IPS-18c (cell line): ENCODE measurements around the gene ASL.
A peak's percentile ranks its signal among the peaks of the same experiment; 100 is the strongest.
"Not testable (repeated sequence)": the region's sequence is repeated elsewhere in the genome, so short reads cannot be mapped to it uniquely, and the experiment has no call there.

Source experiments
- H3K4me3 ChIP-seq: 2 replicates; pipeline ENCODE4 v1.7.0; 2013; ENCODE audit warnings: low read depth, mild to moderate bottlenecking, low read length, moderate library complexity; ENCODE audit not compliant: insufficient read depth
- H3K9me3 ChIP-seq: one replicate; pipeline ENCODE4 v1.6.1; 2013; ENCODE audit warnings: mild to moderate bottlenecking, low read length, moderate library complexity; ENCODE audit not compliant: control insufficient read depth, insufficient read depth

Gene ASL

DNA sequence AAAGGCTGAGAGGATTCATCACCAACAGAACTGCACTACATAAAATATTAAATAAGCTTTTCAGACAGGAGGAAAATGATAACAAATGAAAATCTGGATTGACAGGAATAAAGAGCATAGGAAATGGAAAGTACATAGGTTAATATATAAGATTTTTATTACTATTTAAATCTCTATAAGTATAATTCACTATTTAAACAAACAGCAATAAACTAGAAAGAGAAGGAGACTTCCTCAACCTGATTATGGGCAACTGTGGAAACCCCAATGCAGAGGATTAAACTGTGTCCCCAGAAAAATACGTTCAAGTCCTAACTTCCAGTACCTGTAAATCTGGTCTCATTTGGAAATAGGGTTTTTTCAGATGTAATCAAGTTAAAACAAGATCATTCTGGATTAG, 14.8 kb upstream of the ASL start:
- Histone ChIP-seq H3K4me3 (no peak overlapping the region), H3K9me3 (no peaks in the 10 kb centered on the region)

DNA sequence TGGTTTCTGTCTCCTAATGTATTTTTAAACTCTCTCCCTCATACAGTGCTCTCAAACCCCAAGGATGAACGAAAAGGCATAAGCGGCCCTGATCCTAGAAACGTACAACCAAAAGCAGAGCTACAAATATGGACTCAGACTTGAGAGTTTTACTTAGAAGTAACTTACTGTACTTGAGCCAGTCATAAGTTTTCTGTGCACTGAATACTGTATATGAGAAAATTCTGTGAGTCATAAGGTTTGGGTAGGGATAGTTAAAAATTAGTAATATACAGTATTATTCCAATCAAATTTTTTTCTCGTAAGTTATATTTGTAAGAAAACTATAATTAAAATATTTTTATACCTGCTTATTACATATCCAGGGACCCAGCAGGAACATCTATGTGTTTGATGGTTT, 5.9 kb upstream of the ASL start:
- no peak overlapping the region for H3K4me3 ChIP-seq
- no peaks in the 10 kb centered on the region for H3K9me3 ChIP-seq

DNA sequence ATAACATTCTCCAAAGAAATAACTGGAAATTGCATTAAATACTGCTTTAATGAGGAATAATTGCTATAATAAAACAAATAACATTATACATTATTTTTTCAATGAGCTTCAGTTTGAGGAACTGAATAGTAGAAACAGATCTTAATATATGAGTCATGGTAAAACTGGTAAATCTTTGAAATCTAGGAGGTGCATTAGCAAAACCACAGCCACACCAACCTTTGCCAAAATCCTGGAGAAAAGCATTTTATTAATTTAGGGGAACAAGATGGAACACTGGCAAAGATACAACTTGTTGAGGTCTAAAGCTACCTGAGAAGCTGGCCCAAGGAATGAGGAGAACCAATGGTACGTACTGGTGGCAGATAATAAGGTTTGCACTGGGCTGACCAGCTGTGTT, 5.4 kb upstream of the ASL start:
- no peaks in the 10 kb centered on the region for H3K9me3 ChIP-seq
- H3K4me3 ChIP-seq: no peak overlapping the region

DNA sequence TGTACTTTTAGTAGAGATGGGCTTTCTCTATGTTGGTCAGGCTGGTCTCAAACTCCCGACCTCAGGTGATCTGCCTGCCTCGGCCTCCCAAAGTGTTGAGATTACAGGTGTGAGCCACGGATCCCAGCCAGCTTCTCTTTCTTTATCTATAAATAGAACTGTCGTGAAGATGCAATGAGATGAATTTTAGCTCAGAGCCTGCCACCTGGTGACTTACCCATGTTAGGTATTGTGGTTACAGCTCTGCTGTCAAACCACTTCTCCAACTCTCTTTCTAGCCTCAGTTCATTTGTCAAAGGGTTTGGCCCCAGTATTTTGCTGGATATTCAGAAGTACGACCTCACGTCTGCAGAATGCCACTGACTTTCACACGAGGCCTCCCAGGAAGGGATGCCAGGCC, 3.4 kb upstream of the ASL start:
- not testable (repeated sequence) for H3K9me3 ChIP-seq, H3K4me3 ChIP-seq

DNA sequence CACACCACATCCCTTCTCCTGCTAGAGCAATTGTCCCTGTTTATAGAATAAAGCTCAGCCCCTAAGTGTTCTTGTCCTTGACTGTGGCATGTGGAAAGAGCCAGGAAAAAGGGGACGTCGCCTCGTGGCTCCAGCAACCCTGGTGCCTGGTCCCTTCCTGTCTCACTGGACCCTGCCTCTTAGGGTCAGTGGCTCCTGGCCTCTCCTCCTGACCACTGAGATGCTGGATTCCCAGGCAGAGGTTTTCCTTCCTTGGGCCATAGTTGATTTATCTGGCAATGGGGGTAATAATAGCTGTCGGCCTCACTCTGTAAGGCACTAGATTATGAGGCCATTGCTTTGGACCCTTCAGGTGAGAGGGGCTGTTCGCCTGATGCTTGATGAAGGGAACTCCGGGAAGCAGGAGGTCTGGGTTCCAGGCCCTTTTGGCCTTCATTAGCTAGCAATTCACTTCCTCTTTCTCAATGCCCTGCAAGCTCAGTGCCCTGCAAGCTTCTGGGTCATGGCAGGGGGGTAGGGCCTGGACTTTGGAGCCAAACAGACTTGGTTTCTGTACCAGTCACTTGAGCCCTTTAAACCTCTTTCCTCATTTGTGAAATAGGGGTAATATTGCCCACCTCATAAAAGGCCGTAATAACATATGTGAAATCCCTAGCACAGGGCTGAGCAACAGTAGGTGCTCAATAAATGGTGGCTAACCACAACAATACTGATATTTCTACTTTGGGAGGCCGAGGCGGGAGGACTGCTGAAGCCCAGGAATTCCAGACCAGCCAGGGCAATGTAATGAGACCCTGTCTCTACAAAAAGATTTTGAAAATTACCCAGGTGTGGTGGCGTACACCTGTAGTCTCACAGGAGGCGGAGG, 1.1 kb downstream of the ASL start:
- peak overlapping the region; percentile 94 for H3K4me3 ChIP-seq
- H3K9me3 ChIP-seq: no peaks in the 10 kb centered on the region

DNA sequence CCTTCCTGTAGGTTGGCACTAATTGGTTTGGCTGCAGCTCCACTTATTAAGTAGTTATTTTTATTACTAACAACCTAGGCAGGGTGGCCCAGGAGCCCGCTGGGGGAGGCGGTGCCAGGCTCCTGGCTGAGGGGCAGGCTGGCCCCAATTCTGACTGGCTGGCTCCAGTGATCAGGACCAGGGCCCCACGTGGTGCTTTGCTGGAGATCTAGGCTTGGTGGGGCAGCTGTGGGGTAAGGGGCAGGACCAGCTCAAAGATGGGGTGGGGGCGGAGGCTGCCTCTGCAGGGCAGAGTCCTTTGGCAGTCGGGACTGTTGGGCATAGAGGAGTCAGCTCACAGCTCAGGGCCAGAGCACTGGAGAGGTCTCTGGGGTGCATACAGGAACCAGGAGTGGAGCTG, 2.4 kb downstream of the ASL start:
- Histone ChIP-seq H3K9me3 (no peaks in the 10 kb centered on the region), H3K4me3 (no peak overlapping the region)

DNA sequence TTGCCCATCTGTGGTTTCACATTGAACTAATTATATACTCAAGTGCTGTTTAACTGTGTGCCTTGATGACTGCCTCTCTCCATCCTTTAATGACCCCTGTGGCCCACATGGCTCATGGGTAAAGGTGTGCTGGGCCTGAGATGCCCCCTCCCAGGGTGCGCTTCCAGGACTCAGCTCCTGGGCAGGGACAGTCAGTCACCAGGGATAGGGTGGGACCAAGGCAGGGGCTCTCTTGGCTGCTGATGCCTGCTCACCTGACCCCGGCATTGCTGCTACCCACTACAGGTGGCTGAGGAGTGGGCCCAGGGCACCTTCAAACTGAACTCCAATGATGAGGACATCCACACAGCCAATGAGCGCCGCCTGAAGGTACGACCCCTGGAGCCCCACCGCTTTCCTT, 6.5 kb downstream of the ASL start:
- Histone ChIP-seq H3K4me3 (no peak overlapping the region), H3K9me3 (no peaks in the 10 kb centered on the region)

DNA sequence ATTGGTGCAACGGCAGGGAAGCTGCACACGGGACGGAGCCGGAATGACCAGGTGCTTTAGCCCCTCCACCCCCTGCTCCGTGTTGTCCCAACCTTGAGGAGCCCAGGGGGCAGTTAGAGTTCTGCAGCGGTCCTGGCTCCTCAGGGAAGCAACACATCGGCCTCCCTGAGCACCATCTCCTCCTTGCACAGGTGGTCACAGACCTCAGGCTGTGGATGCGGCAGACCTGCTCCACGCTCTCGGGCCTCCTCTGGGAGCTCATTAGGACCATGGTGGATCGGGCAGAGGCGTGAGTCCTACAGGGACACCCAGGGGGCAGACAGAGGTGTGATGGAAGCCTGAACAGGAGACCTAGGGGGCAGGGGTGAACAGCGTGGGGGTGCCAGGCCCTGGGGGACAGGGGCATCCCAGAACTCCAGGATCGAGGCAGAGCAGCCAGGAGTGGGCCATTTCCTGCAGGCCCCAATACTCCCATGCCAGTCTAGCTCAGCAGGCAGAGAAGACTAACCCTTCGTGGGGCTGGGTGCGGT, 7.3 kb downstream of the ASL start:
- no peaks in the 10 kb centered on the region for H3K9me3 ChIP-seq
- H3K4me3 ChIP-seq: no peak overlapping the region

DNA sequence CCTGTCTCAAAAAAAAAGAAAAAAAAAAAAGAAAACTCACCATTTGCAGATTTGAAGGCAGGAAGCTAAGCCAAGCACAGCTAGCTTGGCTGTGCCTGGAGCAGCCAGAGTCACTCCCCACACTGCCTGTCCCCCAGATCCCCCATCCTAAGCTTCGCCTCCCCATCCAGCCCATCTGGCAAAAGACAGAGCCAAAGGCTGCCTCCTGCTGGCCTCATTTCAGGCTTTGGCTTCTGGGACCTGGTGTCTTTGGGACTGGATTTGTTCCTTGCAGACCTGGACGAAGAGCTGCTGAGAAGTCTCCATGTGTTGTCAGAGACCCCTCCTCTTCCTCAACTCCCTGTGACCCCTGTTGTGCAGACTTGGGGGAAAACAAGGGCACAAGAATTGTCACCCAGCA, 8.1 kb downstream of the ASL start:
- no peaks in the 10 kb centered on the region for H3K9me3 ChIP-seq
- H3K4me3 ChIP-seq: no peak overlapping the region

DNA sequence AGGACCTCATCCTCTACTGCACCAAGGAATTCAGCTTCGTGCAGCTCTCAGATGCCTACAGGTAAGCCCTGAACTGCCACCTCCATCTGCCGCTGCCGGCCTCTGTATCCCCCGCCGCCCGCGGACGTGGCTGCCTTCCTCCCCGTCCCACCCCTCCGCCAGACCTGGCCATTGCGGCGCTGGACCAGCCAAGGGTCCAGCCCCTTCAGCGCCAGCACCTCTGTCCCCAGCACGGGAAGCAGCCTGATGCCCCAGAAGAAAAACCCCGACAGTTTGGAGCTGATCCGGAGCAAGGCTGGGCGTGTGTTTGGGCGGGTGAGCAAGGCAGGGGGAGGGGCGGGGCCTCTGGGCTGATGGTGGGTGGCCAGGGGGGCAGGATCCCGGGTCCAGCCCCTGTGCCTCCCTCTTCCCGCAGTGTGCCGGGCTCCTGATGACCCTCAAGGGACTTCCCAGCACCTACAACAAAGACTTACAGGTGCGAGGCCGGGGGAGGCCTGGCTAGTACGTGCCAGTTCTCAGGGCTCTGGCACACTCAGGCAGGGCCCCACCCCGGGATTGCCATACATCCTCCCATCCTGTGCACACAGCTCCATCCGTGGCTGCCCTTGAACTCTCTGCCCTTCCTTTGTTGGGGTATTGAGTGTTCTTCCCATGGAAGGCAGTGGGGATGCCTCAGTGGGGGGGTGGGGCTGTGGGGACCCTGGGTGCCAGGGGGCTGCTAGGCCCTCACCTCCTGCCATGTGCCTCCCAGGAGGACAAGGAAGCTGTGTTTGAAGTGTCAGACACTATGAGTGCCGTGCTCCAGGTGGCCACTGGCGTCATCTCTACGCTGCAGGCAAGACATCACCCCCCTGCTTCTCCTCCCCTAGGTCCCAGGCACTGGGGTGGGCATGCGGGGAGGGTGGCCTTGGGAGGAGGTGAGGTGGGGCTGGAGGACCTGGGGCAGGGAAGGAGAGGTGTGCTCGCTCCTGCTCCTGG, 13.5 kb downstream of the ASL start:
- no peak overlapping the region for H3K4me3 ChIP-seq
- no peaks in the 10 kb centered on the region for H3K9me3 ChIP-seq

DNA sequence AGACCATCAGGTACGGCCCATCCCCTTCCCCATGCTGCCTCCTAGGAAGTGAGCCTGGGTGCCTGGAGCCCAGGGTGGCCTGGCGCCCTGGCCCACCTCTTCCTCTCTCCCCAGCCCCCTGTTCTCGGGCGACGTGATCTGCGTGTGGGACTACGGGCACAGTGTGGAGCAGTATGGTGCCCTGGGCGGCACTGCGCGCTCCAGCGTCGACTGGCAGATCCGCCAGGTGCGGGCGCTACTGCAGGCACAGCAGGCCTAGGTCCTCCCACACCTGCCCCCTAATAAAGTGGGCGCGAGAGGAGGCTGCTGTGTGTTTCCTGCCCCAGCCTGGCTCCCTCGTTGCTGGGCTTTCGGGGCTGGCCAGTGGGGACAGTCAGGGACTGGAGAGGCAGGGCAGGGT, 17.0 kb downstream of the ASL start:
- no peaks in the 10 kb centered on the region for H3K9me3 ChIP-seq

DNA sequence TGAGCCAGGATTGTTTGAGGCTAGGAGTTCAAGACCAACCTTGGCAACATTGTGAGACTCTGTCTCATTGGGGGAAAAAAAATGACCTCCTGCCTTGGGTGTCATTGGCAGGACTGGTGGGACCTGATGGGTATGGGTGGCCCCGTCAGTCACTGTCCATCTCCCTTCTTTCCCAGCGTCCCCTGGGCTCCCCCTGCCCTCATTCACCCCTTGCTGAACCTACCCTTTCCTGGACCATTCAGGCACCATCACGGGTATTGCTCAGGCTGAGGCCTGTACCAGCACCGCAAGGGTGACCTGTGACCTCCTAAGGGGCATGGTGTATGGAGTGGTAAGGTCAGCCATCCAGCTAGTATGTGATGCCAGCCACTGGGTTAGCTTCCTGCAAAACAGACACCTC, 19.4 kb downstream of the ASL start:
- Histone ChIP-seq H3K9me3 (no peaks in the 10 kb centered on the region), H3K4me3 (no peak overlapping the region)

More for the DNA sequence above, 17.0 kb downstream of the ASL start:
- no peak overlapping the region for H3K4me3 ChIP-seq

DNA sequence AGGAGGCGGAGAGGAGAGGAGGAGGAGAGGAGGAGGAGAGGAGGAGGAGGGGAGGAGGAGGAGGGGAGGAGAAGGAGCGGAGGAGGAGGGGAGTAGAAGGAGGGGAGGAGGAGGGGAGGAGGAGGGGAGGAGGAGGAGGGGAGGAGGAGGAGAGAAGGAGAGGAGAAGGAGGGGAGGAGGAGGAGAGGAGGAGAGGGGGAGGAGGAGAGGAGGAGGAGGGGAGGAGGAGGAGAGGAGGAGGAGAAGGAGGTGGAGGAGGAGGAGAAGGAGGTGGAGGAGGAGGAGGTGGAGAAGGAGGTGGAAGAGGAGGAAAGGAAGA, 23.6 kb downstream of the ASL start:
- Histone ChIP-seq H3K4me3 (no peak overlapping the region), H3K9me3 (no peaks in the 10 kb centered on the region)

DNA sequence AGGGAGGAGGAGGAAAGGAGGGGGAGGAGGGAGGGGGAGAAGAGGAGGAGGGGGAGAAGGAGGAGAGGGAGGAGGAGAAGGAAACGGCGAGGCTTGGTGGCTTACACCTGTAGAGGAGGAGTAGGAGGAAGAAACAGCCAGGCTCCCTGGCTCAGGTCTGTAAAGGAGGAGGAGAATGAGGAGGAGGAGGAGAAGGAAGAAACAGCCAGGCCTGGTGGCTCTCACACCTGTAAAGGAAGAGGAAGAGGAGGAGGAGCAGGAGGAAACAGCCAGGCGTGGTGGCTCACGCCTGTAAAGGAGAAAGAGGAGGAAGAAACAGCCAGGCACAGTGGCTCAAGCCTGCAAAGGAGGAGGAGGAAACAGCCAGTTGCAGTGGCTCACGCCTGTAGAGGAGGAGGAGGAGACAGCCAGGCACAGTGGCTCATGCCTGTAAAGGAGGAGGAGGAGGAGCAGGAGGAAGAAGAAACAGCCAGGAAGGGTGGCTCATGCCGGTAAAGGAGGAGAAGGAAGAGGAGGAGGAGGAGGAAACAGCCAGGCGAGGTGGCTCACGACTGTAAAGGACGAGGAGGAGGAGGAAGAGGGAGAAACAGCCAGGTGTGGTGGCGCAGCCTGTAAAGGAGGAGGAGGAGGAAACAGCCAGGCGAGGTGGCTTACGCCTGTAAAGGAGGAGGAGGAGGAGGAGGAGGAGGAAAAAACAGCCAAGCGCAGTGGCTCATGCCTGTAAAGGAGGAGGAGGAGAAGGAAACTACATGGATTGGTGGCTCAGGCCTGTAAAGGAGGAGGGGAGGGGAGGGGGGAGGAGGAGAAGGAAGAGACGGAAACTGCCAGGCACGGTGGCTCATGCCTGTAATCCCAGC, 24.2 kb downstream of the ASL start:
- Histone ChIP-seq H3K4me3 (peak overlapping the region; percentile 17; the same call in 1 of the 2 replicates), H3K9me3 (no peaks in the 10 kb centered on the region)

DNA sequence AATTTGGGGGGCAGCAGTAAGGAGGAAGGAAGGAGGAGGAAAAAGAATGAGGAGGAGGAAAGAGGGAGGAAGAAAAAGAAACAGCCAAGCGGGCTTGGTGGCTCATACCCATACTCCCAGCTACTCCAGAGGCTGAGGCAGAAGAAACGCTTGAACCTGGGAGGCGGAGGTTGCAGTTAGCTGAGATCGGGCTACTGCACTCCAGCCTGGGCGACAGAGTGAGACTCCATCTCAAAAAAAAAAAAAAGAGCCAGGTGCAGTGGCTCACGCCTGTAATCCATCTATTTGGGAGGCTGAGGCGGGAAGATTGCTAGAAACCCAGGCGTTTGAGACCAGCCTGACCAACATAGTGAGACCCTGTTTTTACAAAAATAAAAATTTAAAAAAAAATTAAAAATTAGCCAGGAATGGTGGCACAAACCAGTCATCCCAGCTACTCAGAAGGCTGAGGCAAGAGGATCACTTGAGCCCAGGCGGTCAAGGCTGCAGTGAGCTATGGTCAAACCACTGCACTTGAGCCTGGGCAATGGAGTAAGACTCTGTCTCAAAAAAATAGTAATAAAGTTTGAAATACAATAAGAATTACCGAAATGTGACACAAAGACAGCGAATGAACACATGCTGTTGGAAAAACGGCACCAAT, 24.9 kb downstream of the ASL start:
- peak overlapping the region; percentile 17; the same call in 1 of the 2 replicates for H3K4me3 ChIP-seq
- no peaks in the 10 kb centered on the region for H3K9me3 ChIP-seq

DNA sequence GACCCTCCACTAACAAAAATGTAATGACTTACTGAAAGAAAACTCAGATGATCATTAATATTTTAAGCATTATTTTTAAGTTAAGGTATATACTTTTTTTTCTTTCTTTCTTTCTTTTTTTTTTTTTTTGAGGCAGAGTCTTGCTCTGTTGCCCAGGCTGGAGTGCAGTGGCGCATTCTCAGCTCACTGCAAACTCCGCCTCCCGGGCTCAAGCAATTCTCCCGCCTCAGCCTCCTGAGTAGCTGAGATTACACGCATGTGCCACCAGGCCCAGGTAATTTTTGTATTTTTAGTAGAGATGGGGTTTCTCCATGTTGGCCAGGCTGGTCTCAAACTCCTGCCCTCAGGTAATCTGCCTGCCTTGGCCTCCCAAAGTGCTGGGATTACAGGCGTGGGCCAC, 26.5 kb downstream of the ASL start:
- H3K4me3 ChIP-seq, H3K9me3 ChIP-seq: not testable (repeated sequence)

DNA sequence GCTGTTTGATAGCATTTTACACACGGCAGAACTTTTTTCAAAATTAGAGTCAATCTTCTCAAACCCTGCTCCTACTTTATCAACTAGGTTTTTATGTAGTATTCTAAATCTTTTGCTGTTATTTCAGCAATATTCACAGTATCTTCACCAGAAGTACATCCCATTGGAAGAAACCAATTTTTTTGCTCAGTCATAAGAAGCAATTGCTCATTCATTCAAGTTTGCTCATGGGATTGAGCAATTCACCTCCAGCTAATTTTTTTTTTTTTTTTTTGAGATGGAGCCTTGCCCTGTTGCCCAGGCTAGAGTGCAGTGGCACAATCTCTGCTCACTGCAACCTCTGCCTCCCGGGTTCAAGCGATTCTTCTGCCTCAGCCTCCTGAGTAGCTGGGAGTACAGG, 28.4 kb downstream of the ASL start:
- not testable (repeated sequence) for H3K9me3 ChIP-seq, H3K4me3 ChIP-seq
